Measurements from ENCODE around the gene IDI2.
"Not testable (repeated sequence)": the region's sequence is repeated elsewhere in the genome, so short reads cannot be mapped to it uniquely, and the experiment has no call there.

Gene IDI2

GRCh38 chr10:1047937-1048336 lies 22.3 kb upstream of the IDI2 start:
- peak overlapping the region; percentile 81 for H3K4me3 ChIP-seq (ENCODE audit: low read depth, low read length)
- no peak for DNase-seq (ENCODE audit: low read depth)
- TF ChIP-seq, protein P1, sequence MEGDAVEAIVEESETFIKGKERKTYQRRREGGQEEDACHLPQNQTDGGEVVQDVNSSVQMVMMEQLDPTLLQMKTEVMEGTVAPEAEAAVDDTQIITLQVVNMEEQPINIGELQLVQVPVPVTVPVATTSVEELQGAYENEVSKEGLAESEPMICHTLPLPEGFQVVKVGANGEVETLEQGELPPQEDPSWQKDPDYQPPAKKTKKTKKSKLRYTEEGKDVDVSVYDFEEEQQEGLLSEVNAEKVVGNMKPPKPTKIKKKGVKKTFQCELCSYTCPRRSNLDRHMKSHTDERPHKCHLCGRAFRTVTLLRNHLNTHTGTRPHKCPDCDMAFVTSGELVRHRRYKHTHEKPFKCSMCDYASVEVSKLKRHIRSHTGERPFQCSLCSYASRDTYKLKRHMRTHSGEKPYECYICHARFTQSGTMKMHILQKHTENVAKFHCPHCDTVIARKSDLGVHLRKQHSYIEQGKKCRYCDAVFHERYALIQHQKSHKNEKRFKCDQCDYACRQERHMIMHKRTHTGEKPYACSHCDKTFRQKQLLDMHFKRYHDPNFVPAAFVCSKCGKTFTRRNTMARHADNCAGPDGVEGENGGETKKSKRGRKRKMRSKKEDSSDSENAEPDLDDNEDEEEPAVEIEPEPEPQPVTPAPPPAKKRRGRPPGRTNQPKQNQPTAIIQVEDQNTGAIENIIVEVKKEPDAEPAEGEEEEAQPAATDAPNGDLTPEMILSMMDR (IDR thresholded peaks at IDR 0.05; ENCODE audit: control insufficient read depth, extremely low read depth, insufficient read depth) = no peak

GRCh38 chr10:1045415-1045814 lies 19.8 kb upstream of the IDI2 start:
- TF ChIP-seq, protein P1 (IDR thresholded peaks at IDR 0.05; ENCODE audit: control insufficient read depth, extremely low read depth, insufficient read depth) = no peak
- no peak overlapping the region for H3K4me3 ChIP-seq (ENCODE audit: low read depth, low read length)
- DNase-seq (ENCODE audit: low read depth) = no peak

- no peak for DNase-seq (ENCODE audit: low read depth)
- no peak overlapping the region for H3K4me3 ChIP-seq (ENCODE audit: low read depth, low read length)
- TF ChIP-seq, protein P1 (IDR thresholded peaks at IDR 0.05; ENCODE audit: control insufficient read depth, extremely low read depth, insufficient read depth) = no peak
Observed at GRCh38 chr10:1044964-1045363, 19.3 kb upstream of the IDI2 start.

- DNase-seq (ENCODE audit: low read depth) = no peak
- TF ChIP-seq, protein P1 (IDR thresholded peaks at IDR 0.05; ENCODE audit: control insufficient read depth, extremely low read depth, insufficient read depth) = no peak
- no peak overlapping the region for H3K4me3 ChIP-seq (ENCODE audit: low read depth, low read length)
Observed at GRCh38 chr10:1044146-1044545, 18.5 kb upstream of the IDI2 start.

DNA sequence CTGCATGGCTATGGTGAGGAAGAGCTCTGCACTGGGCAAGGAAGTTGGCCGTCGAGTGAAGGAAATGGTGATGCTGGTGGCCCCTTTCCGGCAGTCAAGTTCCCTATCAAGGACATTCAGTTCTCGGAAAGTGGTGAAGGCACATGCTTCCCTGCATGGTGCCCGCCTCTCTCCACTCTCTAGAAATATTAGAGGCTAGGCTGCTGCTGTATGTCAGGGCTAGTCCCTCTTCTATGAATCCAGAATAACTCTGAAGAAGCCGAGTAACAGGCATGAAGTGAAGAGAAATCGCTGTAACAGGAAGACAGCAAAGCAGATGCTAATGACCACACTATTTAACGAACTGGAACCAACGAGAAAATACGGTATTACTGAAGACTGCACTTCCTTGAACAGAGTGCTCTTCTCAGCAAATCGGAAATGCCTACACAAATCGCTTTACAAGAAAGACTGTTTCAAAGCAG lies 17.9 kb upstream of the IDI2 start:
- TF ChIP-seq, protein P1 (IDR thresholded peaks at IDR 0.05; ENCODE audit: control insufficient read depth, extremely low read depth, insufficient read depth) = no peak
- H3K4me3 ChIP-seq (ENCODE audit: low read depth, low read length) = no peak overlapping the region
- no peak for DNase-seq (ENCODE audit: low read depth)

GRCh38 chr10:1041514-1041913 lies 15.9 kb upstream of the IDI2 start:
- TF ChIP-seq, protein P1 (IDR thresholded peaks at IDR 0.05; ENCODE audit: control insufficient read depth, extremely low read depth, insufficient read depth) = no peak
- H3K4me3 ChIP-seq (ENCODE audit: low read depth, low read length) = no peak overlapping the region
- no peak for DNase-seq (ENCODE audit: low read depth)

DNA sequence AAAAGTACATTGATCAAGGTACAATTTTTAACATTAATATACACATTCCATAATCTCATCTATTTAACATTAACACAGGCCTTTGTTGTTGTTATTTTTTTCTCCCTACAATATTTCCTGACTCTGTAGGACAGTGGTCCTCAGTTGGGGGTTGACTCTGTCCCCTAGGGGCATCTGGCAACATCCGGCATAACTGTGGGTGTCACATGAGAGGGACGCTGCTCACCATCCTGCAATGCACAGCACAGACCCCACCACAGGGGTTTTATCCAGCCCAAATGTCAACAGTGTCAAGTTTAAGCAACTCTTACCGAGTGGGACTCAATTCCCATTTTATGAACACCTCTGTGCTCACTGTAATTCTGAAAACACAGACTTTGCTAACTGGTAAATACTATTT lies 14.5 kb upstream of the IDI2 start:
- no peak overlapping the region for H3K4me3 ChIP-seq (ENCODE audit: low read depth, low read length)
- TF ChIP-seq, protein P1 (IDR thresholded peaks at IDR 0.05; ENCODE audit: control insufficient read depth, extremely low read depth, insufficient read depth) = no peak
- no peak for DNase-seq (ENCODE audit: low read depth)

DNA sequence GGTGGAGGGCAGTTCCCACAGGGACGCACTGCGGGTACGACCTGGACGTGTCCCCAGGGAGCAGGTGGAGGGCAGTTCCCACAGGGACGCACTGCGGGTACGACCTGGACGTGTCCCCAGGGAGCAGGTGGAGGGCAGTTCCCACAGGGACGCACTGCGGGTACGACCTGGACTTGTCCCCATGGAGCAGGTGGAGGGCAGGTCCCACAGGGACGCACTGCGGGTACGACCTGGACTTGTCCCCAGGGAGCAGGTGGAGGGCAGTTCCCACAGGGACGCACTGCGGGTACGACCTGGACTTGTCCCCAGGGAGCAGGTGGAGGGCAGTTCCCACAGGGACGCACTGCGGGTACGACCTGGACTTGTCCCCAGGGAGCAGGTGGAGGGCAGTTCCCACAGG lies 13.1 kb upstream of the IDI2 start:
- not testable (repeated sequence) for H3K4me3 ChIP-seq (ENCODE audit: low read depth, low read length); DNase-seq (ENCODE audit: low read depth)

Data from LNCaP clone FGC (cell line).